ENCODE data around the gene VOPP1. TPM values are rescaled to one million over a fixed set of nuclear protein-coding genes. Genes with fewer than 3 reads are reported as not detected.

The VOPP1 gene
- total and polyA plus RNA-seq, 10 of the 15 experiments (the other 5 are each of a cell fraction or from before 2014, with no cell fraction given), result 32.8 to 206 (median 129) TPM

DNA sequence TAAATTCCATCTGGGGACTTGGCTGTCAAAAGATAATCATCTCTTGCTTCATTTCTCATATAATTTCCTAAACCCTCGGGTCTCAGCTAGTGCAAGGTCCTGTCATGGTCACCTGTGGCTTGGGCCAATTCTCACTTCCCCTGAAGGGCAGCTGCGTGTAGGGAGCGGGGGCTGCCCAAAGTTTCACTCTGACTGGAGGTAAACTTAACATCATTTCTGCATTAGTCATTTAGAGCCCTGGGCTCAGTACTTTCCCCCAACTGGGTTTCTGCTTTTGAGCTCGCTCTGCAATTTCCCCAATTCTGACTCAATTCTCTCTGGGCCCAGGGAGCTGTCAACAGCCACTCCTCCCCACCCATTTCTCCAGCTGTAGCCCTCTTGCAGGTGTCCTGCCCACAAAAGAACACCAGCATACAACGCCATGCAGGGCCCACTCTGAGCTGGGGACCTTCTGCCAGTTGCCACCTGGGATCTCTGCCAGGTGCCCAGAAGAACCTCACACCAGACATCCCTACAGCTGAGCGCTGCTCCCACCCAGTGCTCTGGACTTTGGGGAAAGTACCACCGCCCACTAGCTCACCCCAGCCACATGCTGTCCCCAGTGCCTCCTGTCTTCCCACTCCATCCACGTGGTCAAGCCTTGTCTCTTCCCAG lies 37.9 kb downstream of the VOPP1 start:
- peak overlapping the region; percentile 92 for H3K4me2 ChIP-seq (ENCODE audit: control insufficient read depth, insufficient read depth)
- no peaks in the 10 kb centered on the region for H4K20me1 ChIP-seq (ENCODE audit: control insufficient read depth, insufficient read depth)
- no peak for TF ChIP-seq NR2C2 (IDR thresholded peaks at IDR 0.05; ENCODE audit: borderline replicate concordance, control insufficient read depth, insufficient read length, low read depth)
- no peak for TF ChIP-seq NFXL1 (IDR thresholded peaks at IDR 0.05; ENCODE audit: borderline replicate concordance)
- TF ChIP-seq IKZF1 (conservative IDR thresholded peaks at IDR 0.05), result peak; percentile 100
- TF ChIP-seq, protein P1, sequence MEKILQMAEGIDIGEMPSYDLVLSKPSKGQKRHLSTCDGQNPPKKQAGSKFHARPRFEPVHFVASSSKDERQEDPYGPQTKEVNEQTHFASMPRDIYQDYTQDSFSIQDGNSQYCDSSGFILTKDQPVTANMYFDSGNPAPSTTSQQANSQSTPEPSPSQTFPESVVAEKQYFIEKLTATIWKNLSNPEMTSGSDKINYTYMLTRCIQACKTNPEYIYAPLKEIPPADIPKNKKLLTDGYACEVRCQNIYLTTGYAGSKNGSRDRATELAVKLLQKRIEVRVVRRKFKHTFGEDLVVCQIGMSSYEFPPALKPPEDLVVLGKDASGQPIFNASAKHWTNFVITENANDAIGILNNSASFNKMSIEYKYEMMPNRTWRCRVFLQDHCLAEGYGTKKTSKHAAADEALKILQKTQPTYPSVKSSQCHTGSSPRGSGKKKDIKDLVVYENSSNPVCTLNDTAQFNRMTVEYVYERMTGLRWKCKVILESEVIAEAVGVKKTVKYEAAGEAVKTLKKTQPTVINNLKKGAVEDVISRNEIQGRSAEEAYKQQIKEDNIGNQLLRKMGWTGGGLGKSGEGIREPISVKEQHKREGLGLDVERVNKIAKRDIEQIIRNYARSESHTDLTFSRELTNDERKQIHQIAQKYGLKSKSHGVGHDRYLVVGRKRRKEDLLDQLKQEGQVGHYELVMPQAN (conservative IDR thresholded peaks at IDR 0.05), result peak; percentile 84
- no peak; the same call in 1 of the 2 replicates for TF ChIP-seq ZNF384 (IDR thresholded peaks at IDR 0.05; ENCODE audit: borderline replicate concordance, low read depth, low read length)
- TF ChIP-seq, protein P2, sequence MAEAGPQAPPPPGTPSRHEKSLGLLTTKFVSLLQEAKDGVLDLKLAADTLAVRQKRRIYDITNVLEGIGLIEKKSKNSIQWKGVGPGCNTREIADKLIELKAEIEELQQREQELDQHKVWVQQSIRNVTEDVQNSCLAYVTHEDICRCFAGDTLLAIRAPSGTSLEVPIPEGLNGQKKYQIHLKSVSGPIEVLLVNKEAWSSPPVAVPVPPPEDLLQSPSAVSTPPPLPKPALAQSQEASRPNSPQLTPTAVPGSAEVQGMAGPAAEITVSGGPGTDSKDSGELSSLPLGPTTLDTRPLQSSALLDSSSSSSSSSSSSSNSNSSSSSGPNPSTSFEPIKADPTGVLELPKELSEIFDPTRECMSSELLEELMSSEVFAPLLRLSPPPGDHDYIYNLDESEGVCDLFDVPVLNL (IDR thresholded peaks at IDR 0.05; ENCODE audit: low read depth, low read length), result no peak
- TF ChIP-seq SP1 (IDR thresholded peaks at IDR 0.05; ENCODE audit: low read depth, low read length), result peak; percentile 95
- TF ChIP-seq POLR2A (IDR thresholded peaks at IDR 0.05; ENCODE audit: low read depth, low read length), result peak; percentile 85
- TF ChIP-seq, protein P3, sequence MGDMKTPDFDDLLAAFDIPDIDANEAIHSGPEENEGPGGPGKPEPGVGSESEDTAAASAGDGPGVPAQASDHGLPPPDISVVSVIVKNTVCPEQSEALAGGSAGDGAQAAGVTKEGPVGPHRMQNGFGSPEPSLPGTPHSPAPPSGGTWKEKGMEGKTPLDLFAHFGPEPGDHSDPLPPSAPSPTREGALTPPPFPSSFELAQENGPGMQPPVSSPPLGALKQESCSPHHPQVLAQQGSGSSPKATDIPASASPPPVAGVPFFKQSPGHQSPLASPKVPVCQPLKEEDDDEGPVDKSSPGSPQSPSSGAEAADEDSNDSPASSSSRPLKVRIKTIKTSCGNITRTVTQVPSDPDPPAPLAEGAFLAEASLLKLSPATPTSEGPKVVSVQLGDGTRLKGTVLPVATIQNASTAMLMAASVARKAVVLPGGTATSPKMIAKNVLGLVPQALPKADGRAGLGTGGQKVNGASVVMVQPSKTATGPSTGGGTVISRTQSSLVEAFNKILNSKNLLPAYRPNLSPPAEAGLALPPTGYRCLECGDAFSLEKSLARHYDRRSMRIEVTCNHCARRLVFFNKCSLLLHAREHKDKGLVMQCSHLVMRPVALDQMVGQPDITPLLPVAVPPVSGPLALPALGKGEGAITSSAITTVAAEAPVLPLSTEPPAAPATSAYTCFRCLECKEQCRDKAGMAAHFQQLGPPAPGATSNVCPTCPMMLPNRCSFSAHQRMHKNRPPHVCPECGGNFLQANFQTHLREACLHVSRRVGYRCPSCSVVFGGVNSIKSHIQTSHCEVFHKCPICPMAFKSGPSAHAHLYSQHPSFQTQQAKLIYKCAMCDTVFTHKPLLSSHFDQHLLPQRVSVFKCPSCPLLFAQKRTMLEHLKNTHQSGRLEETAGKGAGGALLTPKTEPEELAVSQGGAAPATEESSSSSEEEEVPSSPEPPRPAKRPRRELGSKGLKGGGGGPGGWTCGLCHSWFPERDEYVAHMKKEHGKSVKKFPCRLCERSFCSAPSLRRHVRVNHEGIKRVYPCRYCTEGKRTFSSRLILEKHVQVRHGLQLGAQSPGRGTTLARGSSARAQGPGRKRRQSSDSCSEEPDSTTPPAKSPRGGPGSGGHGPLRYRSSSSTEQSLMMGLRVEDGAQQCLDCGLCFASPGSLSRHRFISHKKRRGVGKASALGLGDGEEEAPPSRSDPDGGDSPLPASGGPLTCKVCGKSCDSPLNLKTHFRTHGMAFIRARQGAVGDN (IDR thresholded peaks at IDR 0.05), result peak; percentile 87; the same call in 1 of the 2 replicates
- TF ChIP-seq NBN (IDR thresholded peaks at IDR 0.05), result peak; percentile 98
- TF ChIP-seq SIX5 (IDR thresholded peaks at IDR 0.05; ENCODE audit: low read depth, low read length, severe bottlenecking), result peak; percentile 19
- no peak for TF ChIP-seq KDM1A (IDR thresholded peaks at IDR 0.05; ENCODE audit: borderline replicate concordance)
- TF ChIP-seq, protein P4, sequence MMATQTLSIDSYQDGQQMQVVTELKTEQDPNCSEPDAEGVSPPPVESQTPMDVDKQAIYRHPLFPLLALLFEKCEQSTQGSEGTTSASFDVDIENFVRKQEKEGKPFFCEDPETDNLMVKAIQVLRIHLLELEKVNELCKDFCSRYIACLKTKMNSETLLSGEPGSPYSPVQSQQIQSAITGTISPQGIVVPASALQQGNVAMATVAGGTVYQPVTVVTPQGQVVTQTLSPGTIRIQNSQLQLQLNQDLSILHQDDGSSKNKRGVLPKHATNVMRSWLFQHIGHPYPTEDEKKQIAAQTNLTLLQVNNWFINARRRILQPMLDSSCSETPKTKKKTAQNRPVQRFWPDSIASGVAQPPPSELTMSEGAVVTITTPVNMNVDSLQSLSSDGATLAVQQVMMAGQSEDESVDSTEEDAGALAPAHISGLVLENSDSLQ (IDR thresholded peaks at IDR 0.05), result peak; percentile 75
- TF ChIP-seq CHD2 (IDR thresholded peaks at IDR 0.05; ENCODE audit: borderline replicate concordance, low read depth, low read length), result peak; percentile 91
- TF ChIP-seq SMAD5 (IDR thresholded peaks at IDR 0.05; ENCODE audit: low read depth), result peak; percentile 71; the same call in 1 of the 2 replicates

More for the DNA sequence above, 37.9 kb downstream of the VOPP1 start:
- Histone ChIP-seq H3K79me2 (ENCODE audit: control insufficient read depth, insufficient read depth, low read length) (peaks cover 88% of the 10 kb centered on the region), H3K4me3 (peak overlapping the region; percentile 78; the same call in 1 of the 2 replicates), H3K4me1 (ENCODE audit: control insufficient read depth, insufficient read depth, low read length) (peaks cover 85% of the 10 kb centered on the region), H2AFZ (ENCODE audit: control insufficient read depth, low read depth, low read length) (no peak overlapping the region), H3K27me3 (replicated peaks in 1 of 2; ENCODE audit: control insufficient read depth in 2 of 2, insufficient read depth in 2 of 2, low read length in 1 of 2) (no peaks in the 10 kb centered on the region), H3K9me3 (replicated peaks; ENCODE audit: control insufficient read depth, insufficient read depth, low read length) (no peaks in the 10 kb centered on the region), H3K27ac (ENCODE audit: control insufficient read depth, insufficient read depth) (peak overlapping the region; percentile 100), H3K36me3 (ENCODE audit: control insufficient read depth in 2 of 2, insufficient read depth in 2 of 2, low read length in 1 of 2) (peaks cover 0 to 10% of the 10 kb centered on the region in 2 experiments; a peak in 3 of 4 replicates), H3K9ac (ENCODE audit: control insufficient read depth, insufficient read depth, low read length) (peak overlapping the region; percentile 92)
- BruUV-seq (replicated peaks), result no TSS peak
- in situ Hi-C loops (cut with MboI) (no loop called here), intact Hi-C loops (cut with micrococcal nuclease; ENCODE audit: unreplicated experiment) (loop anchor here (1.0 kb wide), 5 partner anchors 17 to 225 kb away; partner anchors contain the start of gene LANCL2)
- ChIA-PET POLR2A (interaction anchor here (0.5 to 12.5 kb wide), 16 partner anchors 8 to 517 kb away, joined by 3 to 156 read pairs (median 12); partner anchors contain the start of genes CCT6A, PSPH and VOPP1), RAD21 (ENCODE audit: unreplicated experiment) (interaction anchor here (0.8 to 12.4 kb wide), 17 partner anchors 10 to 448 kb away, joined by 3 to 245 read pairs (median 9); partner anchors contain the start of gene VOPP1), SMC1A (ENCODE audit: uncharacterized antibody, unreplicated experiment) (interaction anchor here (1.0 to 15.0 kb wide), 16 partner anchors 8 to 255 kb away, joined by 3 to 354 read pairs (median 5); partner anchors contain the start of gene VOPP1), CTCF (interaction anchor here (0.8 to 10.5 kb wide), 14 partner anchors 11 to 228 kb away, joined by 3 to 87 read pairs (median 8); no protein-coding TSS in a partner anchor)
- FAIRE-seq, result peak; percentile 89
- peak; percentile 99 for DNase-seq (ENCODE audit: low read depth, low spot score)
- ATAC-seq, result peak; percentile 68
- under 1% methylated on average over 8 of the region's 8 CpGs for WGBS (ENCODE audit: insufficient coverage, insufficient replicate concordance, low lambda C conversion rate, missing lambda C conversion rate)
